Sigmoid colon (tissue), 4 donors: ENCODE data around the gene NPHP4.

Experiments
- EP300 ChIP-seq, 4 donors: sonication (generic); formaldehyde crosslinking; IDR thresholded peaks; one replicate each; pipeline ENCODE4 v1.6.1; 2017; ENCODE audit warnings: antibody characterized with exemption in 4 of 4
- POLR2A ChIP-seq, 2 donors: fragments of 450-650 bp; IDR thresholded peaks; one replicate each; pipeline ENCODE4 v1.6.1; 2016; ENCODE audit warnings: antibody characterized with exemption in 2 of 2, mild to moderate bottlenecking in 2 of 2, moderate library complexity in 2 of 2
- POLR2AphosphoS5 ChIP-seq, 4 donors: sonication (generic); formaldehyde crosslinking; IDR thresholded peaks; one replicate each; pipeline ENCODE4 v1.6.1; 2017; ENCODE audit warnings: antibody characterized with exemption in 4 of 4
- TF ChIP-seq, protein P1 (sequence below), 4 experiments: fragments of 450-650 bp in 3 of 4; fragments of 200-600 bp in 1 of 4; IDR thresholded peaks; one replicate each; pipeline ENCODE4 v1.5.1; 2016 to 2019; ENCODE audit warnings: antibody characterized with exemption in 4 of 4, mild to moderate bottlenecking in 3 of 4, moderate library complexity in 2 of 4

DNA sequence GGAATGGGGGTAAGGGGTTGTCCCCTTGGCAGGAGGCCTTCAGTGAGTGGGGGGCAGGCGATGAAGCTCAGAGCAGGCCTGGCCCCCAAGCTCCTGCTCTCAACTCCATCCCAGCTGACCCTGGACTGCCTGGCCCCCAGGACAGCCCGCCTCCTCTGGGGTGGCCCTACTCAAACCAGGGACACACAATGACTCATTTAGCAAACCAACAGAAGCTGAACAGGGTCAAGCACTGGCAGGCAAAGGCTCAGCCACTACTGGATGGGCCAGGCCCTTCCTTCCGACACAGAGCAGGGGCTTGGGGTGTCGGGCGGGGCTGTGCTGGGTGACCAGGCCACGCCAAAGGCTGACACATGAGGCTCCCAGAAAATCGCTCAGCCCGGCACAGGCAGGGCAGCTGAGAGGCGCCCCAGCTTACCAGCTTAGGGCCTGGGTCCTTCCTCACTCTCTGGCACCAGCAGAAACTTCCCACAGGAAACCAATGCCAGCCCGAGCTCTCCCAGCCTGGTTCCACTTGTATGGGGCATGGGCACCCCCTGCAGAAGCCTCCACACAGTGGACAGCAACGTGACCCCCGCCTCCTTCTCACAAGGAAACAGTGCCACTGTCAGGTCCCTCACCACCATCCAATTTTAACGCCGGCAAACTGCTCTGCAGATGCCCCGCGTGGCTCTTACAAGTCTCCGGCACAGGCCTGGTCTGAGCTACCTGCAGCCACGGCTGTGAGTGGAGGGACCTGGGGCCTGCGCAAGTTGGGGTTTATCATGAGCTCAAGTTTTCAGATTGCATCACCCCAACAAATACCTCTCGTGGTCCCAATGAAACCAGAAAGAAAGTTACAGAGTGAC, 114.3 kb downstream of the NPHP4 start:
- TF ChIP-seq POLR2A (IDR thresholded peaks at IDR 0.05) = no peak
- TF ChIP-seq POLR2AphosphoS5 (IDR thresholded peaks at IDR 0.05) = no peak
- TF ChIP-seq, protein P1, sequence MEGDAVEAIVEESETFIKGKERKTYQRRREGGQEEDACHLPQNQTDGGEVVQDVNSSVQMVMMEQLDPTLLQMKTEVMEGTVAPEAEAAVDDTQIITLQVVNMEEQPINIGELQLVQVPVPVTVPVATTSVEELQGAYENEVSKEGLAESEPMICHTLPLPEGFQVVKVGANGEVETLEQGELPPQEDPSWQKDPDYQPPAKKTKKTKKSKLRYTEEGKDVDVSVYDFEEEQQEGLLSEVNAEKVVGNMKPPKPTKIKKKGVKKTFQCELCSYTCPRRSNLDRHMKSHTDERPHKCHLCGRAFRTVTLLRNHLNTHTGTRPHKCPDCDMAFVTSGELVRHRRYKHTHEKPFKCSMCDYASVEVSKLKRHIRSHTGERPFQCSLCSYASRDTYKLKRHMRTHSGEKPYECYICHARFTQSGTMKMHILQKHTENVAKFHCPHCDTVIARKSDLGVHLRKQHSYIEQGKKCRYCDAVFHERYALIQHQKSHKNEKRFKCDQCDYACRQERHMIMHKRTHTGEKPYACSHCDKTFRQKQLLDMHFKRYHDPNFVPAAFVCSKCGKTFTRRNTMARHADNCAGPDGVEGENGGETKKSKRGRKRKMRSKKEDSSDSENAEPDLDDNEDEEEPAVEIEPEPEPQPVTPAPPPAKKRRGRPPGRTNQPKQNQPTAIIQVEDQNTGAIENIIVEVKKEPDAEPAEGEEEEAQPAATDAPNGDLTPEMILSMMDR (IDR thresholded peaks at IDR 0.05) = no peak
- TF ChIP-seq EP300 (IDR thresholded peaks at IDR 0.05) = no peak
